Measurements from ENCODE around the gene SERPINA6.

The SERPINA6 gene

DNA sequence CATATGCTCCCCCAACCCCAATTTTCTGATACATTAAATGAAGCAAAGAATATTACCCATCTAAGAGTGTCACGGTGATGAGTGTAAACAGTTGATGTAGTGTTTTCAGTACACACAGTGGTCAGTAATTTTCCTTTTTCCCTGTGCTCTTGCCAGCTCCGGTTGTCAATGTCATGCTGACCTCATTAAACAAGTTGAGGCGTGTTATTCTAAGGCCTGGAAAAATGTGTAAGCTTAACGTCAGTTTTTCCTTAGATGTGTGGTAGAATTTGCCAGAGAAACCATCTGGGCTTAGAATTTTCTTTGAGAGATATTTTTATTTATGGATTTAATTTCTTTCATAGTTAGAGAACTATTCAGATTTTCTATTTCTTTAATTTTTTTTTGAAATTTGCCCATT, 11.7 kb upstream of the SERPINA6 start:
- H3K4me3 ChIP-seq (ENCODE audit: low read length), result no peak overlapping the region
- DNase-seq (ENCODE audit: low read depth), result no peak
- TF ChIP-seq, protein P1, sequence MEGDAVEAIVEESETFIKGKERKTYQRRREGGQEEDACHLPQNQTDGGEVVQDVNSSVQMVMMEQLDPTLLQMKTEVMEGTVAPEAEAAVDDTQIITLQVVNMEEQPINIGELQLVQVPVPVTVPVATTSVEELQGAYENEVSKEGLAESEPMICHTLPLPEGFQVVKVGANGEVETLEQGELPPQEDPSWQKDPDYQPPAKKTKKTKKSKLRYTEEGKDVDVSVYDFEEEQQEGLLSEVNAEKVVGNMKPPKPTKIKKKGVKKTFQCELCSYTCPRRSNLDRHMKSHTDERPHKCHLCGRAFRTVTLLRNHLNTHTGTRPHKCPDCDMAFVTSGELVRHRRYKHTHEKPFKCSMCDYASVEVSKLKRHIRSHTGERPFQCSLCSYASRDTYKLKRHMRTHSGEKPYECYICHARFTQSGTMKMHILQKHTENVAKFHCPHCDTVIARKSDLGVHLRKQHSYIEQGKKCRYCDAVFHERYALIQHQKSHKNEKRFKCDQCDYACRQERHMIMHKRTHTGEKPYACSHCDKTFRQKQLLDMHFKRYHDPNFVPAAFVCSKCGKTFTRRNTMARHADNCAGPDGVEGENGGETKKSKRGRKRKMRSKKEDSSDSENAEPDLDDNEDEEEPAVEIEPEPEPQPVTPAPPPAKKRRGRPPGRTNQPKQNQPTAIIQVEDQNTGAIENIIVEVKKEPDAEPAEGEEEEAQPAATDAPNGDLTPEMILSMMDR (conservative IDR thresholded peaks at IDR 0.05; ENCODE audit: low read depth, low read length), result no peak

DNA sequence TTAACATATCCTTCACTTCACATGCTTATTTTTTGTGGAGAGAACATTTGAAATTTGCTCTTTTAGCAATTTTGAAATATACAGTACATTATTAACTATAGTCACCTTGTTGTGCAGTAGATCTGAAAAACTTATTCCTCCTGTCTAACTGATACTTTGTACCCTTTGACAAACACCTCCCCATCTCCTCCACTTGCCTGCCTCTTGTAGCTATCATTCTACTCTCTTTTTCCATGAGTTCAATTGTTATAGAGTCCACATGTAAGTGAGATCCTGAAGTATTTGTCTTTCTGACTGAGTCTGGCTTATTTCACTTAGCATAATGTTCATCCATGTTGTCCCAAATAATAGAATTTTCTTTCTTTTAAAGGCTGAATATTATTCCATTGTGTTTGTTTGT, 9.5 kb upstream of the SERPINA6 start:
- no peak for DNase-seq (ENCODE audit: low read depth)

DNA sequence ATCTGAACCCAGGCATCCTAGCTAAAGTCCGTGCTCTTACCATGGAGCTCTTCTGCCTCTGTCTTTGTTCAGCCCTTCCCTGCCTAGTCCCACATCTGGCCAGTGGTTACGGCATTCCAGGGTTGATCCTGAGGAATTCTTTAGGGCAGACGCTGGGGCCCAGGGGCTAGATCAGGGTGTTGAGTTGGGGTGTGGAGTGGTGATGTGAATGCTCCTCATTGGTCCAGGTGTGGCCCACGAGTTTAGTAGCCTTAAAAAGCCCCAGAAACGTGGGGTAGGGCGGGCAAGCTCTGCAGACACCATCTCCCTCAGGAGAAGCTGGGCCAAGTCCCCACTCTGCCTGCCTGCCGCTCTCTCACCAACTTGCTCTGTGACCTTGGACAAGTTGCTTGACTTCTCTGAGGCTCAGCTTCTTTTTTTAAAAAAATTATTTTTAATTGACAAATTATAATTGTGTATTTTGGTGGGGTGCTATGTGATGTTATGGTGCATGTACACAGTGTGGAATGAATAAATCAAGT, 9.0 kb upstream of the SERPINA6 start:
- no peak overlapping the region for H3K4me3 ChIP-seq (ENCODE audit: low read length)
- TF ChIP-seq, protein P1 (conservative IDR thresholded peaks at IDR 0.05; ENCODE audit: low read depth, low read length), result no peak
- no peak for DNase-seq (ENCODE audit: low read depth)

More for the DNA sequence above, 9.5 kb upstream of the SERPINA6 start:
- no peak overlapping the region for H3K4me3 ChIP-seq (ENCODE audit: low read length)
- TF ChIP-seq, protein P1 (conservative IDR thresholded peaks at IDR 0.05; ENCODE audit: low read depth, low read length), result no peak

DNA sequence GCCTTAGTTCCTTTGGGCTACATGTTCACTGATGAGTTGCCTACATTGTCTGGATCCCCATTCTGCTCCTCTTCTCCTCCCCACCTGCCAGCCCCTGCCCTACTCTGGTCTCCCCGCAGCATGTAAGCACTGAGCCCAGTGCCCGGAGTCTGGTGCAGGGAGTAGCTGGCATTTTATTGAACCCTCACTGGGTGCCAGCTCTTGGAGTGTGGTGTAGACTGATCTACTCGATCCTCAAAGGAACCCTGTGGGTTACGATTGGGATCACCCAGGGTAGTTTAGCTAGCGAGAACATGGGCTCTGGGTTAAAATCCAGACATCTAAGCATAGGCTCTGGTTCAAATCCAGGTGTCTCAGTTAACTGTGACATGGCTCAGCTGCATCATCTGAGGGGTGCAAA, 8.3 kb upstream of the SERPINA6 start:
- TF ChIP-seq, protein P1 (conservative IDR thresholded peaks at IDR 0.05; ENCODE audit: low read depth, low read length), result no peak
- H3K4me3 ChIP-seq (ENCODE audit: low read length), result no peak overlapping the region
- no peak for DNase-seq (ENCODE audit: low read depth)

DNA sequence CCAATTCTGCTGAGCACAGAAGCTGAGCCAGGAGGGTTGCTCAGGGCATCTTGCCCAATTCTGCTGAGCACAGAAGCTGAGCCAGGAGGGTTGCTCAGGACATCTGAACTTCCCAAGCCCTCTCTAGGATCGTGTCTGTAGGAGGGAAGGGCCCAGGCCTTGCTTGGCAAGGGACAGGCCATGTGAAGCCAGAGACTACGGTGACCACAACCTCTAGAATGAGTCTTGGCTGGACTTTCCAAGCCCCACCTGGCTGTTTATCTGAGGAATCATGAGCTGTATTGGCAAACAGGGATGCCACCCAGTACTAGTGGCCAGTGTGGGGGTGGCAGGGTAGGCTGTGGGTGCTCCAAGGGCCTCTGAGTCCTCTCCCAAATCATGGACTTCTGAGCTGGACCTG, 7.7 kb upstream of the SERPINA6 start:
- no peak for DNase-seq (ENCODE audit: low read depth)
- TF ChIP-seq, protein P1 (conservative IDR thresholded peaks at IDR 0.05; ENCODE audit: low read depth, low read length), result no peak
- H3K4me3 ChIP-seq (ENCODE audit: low read length), result no peak overlapping the region

DNA sequence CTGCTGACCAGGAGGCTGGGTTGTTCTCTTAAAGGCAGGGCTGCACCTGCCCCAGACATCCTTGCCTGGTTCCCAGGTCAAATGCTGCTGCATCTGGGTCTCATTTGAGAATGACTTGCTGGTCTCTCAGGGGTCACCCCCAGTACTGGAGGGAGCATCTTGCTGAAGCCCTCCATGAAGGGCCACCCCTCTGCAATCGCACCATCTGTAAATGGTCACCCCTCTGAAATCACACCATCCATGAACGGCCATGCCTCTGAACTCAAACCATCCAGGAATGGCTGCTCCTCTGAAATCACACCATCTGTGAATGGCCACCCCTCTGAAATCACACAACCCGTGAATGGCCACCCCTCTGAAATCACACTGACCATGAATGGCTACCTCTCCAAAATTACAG, 7.3 kb upstream of the SERPINA6 start:
- TF ChIP-seq, protein P1 (conservative IDR thresholded peaks at IDR 0.05; ENCODE audit: low read depth, low read length), result no peak
- no peak for DNase-seq (ENCODE audit: low read depth)
- H3K4me3 ChIP-seq (ENCODE audit: low read length), result no peak overlapping the region

DNA sequence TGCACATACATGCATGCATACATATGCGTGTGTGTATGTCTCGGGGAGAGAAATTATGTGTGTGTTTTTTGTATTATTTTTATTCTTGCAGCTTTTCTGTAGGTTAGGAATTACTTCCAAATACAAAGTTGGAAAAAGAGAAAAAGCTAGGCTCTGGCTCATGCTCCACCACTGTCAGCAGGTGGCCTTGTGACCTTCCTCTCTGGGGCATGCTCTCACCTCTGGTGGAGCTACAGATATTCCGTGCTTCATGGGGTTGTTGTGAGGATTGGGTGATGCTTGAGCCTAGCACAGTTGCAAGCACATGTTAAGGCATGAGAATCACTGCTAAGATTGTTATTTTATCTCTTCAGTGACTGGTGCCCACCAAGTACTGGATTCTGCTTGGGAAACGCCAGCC, 6.7 kb upstream of the SERPINA6 start:
- no peak for DNase-seq (ENCODE audit: low read depth)
- TF ChIP-seq, protein P1 (conservative IDR thresholded peaks at IDR 0.05; ENCODE audit: low read depth, low read length), result no peak
- H3K4me3 ChIP-seq (ENCODE audit: low read length), result no peak overlapping the region
